ENCODE measurements around the gene THEMIS.

DNA sequence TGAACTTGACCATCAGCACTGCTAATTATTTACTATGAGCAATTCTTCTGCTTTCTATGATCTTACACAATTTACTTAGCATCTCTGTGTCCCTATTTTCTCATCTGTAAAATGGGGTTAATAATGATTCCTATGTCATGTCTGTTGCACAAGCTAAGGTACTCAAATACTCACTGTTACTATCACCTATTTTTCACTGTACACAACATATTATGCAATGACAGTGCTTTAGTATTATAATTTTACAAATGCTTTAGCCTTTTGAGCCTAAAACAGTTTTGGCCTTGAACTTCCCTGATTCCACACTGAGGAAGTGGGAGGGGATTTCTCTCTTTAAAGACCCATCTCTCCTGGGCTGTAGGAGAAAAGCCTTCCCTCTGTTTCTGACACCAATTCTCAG is 36.9 kb upstream of the THEMIS start:
- TF ChIP-seq, protein P1, sequence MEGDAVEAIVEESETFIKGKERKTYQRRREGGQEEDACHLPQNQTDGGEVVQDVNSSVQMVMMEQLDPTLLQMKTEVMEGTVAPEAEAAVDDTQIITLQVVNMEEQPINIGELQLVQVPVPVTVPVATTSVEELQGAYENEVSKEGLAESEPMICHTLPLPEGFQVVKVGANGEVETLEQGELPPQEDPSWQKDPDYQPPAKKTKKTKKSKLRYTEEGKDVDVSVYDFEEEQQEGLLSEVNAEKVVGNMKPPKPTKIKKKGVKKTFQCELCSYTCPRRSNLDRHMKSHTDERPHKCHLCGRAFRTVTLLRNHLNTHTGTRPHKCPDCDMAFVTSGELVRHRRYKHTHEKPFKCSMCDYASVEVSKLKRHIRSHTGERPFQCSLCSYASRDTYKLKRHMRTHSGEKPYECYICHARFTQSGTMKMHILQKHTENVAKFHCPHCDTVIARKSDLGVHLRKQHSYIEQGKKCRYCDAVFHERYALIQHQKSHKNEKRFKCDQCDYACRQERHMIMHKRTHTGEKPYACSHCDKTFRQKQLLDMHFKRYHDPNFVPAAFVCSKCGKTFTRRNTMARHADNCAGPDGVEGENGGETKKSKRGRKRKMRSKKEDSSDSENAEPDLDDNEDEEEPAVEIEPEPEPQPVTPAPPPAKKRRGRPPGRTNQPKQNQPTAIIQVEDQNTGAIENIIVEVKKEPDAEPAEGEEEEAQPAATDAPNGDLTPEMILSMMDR (IDR thresholded peaks at IDR 0.05) = no peak
- TF ChIP-seq EP300 (IDR thresholded peaks at IDR 0.05) (no peak), POLR2A (IDR thresholded peaks at IDR 0.05) (no peak)

Measured in suprapubic skin (tissue), 3 donors.